ENCODE results near the gene SIPA1L3.

The SIPA1L3 gene

DNA sequence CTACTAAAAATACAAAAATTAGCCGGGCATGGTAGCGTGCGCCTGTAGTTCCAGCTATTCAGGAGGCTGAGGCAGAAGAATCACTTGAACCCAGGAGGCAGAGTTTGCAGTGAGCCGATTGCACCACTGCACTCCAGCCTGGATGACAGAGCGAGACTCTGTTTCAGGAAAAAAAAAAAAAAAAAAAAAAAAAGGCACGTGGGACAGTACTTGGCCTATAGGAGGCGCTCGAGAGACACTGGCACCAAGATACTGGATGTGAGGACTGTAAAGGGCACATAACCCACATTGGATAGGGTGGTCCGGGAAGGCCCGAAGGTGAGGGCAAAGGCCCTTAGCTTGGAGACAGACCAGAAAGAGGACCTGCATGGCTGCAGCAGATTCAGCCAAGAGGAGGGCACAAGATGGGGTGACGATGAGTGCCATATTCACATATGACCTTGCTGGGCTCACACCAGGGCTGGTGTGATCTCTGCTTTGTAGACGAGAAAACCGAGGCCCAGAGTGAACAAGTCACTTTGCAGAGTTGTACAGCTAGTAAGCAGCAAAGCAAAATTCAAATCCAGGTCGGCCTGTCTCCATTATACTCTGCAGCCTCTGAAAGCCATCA lies 227.6 kb downstream of the SIPA1L3 start:
- Histone ChIP-seq H4K20me1 (no peaks in the 10 kb centered on the region), H3K9ac (no peak overlapping the region), H3K4me1 (no peaks in the 10 kb centered on the region), H3K9me3 (no peaks in the 10 kb centered on the region), H3K36me3 (peaks cover 53% of the 10 kb centered on the region), H3K4me2 (no peak overlapping the region), H3K27ac (no peak overlapping the region), H3K4me3 (no peak overlapping the region), H3K27me3 (no peaks in the 10 kb centered on the region)
- TF ChIP-seq Cebpa-rat (IDR thresholded peaks at IDR 0.05): no peak

GRCh38 chr19:38135150-38135998 lies 228.4 kb downstream of the SIPA1L3 start:
- Histone ChIP-seq H3K27me3 (no peaks in the 10 kb centered on the region), H3K4me1 (no peaks in the 10 kb centered on the region), H3K9me3 (no peaks in the 10 kb centered on the region), H4K20me1 (no peaks in the 10 kb centered on the region), H3K4me2 (no peak overlapping the region), H3K4me3 (no peak overlapping the region), H3K36me3 (peaks cover 57% of the 10 kb centered on the region), H3K9ac (no peak overlapping the region), H3K27ac (no peak overlapping the region)
- TF ChIP-seq Cebpa-rat (IDR thresholded peaks at IDR 0.05): no peak

DNA sequence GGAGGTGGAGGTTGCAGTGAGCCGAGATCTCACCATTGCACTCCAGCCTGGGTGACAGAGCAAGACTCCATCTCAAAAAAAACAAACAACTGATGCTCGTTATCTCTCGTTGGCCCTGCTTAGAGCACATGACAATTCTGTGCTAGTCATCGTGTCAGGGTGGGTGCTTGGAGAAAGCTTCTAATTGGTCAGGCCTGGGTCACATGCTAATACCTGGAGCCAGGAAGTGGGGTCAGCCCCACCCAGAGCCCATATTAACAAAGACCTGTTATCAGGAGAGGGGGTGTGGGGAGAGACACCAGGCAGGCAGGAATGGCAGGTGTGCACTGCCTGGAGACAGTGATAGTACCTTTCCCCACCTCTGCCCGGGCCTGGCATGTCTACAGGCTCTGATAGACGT lies 232.1 kb downstream of the SIPA1L3 start:
- Histone ChIP-seq H3K27ac (no peak overlapping the region), H3K4me1 (no peaks in the 10 kb centered on the region), H3K4me2 (no peak overlapping the region), H3K27me3 (no peaks in the 10 kb centered on the region), H4K20me1 (no peaks in the 10 kb centered on the region), H3K9ac (no peak overlapping the region), H3K36me3 (peaks cover 46% of the 10 kb centered on the region), H3K4me3 (no peak overlapping the region), H3K9me3 (no peaks in the 10 kb centered on the region)
- TF ChIP-seq Cebpa-rat (IDR thresholded peaks at IDR 0.05): no peak

DNA sequence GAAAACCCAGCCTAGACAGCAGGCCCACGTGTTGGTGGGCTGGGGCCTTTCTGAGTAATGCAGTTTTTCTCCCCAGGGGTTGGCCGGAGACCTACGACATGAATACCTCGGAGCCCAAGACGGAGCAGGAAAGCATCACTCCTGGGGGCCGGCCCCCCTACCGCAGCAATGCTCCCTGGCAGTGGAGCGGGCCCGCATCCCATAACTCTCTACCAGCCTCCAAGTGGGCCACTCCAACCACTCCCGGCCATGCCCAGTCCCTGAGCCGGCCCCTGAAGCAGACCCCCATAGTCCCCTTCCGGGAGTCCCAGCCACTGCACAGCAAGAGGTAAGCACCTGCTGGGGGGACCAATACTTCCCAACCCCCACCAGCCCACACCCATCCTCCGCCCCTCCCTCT lies 234.1 kb downstream of the SIPA1L3 start:
- Histone ChIP-seq H3K36me3 (peaks cover 53% of the 10 kb centered on the region), H3K27ac (no peak overlapping the region), H3K4me3 (no peak overlapping the region), H3K4me2 (no peak overlapping the region), H4K20me1 (no peaks in the 10 kb centered on the region), H3K9ac (no peak overlapping the region), H3K27me3 (no peaks in the 10 kb centered on the region), H3K4me1 (no peaks in the 10 kb centered on the region), H3K9me3 (no peaks in the 10 kb centered on the region)
- TF ChIP-seq Cebpa-rat (IDR thresholded peaks at IDR 0.05): no peak

DNA sequence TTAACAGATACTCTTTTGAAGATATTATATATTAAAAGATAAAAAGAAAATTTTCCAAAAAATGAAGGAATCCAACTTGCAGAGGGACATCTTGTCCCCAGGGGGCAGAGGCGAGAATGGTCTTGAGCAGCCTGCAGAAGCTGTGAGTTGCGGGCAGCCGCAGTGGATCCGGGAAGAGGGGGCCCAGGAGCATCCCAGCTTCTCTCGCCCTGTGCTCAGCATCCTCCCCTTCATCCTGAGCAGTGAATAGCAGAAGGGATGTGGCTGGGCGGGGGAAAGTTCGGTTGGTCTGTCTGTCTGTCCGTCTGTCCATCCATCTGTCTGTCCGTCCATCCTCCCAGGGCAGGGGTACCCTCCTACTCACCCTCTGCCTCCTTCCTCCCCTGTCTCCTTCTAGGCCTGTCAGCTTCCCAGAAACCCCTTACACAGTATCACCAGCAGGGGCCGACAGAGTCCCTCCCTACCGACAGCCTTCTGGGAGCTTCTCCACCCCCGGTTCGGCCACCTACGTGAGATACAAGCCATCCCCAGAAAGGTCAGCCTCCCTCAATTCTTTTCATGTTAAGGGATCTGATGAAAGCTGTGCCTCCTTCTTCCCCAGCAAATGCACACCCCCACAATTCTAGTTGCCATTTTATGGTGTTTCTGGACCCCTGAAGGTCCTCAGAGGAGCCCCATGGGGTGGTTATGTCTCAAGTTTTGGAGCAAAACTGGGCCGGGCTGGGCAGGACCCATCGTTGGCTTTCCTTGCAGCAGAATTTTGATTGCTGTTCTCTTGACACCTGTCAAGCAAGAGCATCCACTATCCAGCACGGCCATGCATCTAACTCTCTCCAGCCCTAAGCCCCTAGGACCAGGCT lies 235.4 kb downstream of the SIPA1L3 start:
- H3K4me1 ChIP-seq: no peaks in the 10 kb centered on the region
- no peak overlapping the region for H3K4me3 ChIP-seq
- no peak overlapping the region for H3K4me2 ChIP-seq
- H3K27ac ChIP-seq: no peak overlapping the region
- no peaks in the 10 kb centered on the region for H3K9me3 ChIP-seq
- H3K27me3 ChIP-seq: no peaks in the 10 kb centered on the region
- H3K9ac ChIP-seq: no peak overlapping the region
- H4K20me1 ChIP-seq: no peaks in the 10 kb centered on the region
- TF ChIP-seq Cebpa-rat (IDR thresholded peaks at IDR 0.05): no peak
- H3K36me3 ChIP-seq: peaks cover 53% of the 10 kb centered on the region

DNA sequence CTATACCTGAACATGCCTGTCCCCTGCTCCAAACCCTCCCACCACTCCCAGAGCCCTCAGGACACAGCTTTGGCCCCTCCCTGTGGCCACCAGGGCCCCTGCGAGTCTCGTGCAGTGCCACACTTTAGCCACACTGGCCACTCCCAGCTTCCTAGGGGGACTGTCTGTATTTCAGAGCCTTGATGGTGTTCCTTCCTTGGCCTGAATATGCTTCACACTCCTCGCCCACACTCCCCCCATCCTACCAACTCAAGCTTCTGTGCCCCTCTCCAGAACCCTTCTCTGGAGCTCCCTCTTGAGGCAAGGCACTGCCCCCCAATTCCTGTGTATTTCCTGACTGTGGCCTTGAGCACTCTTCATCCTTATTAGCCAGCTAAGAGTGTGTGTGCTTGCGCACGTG lies 236.8 kb downstream of the SIPA1L3 start:
- no peaks in the 10 kb centered on the region for H4K20me1 ChIP-seq
- no peak overlapping the region for H3K9ac ChIP-seq
- H3K4me3 ChIP-seq: no peak overlapping the region
- H3K27ac ChIP-seq: no peak overlapping the region
- TF ChIP-seq Cebpa-rat (IDR thresholded peaks at IDR 0.05): no peak
- no peak overlapping the region for H3K4me2 ChIP-seq
- no peaks in the 10 kb centered on the region for H3K27me3 ChIP-seq
- H3K9me3 ChIP-seq: no peaks in the 10 kb centered on the region
- H3K36me3 ChIP-seq: peaks cover 60% of the 10 kb centered on the region
- no peaks in the 10 kb centered on the region for H3K4me1 ChIP-seq

DNA sequence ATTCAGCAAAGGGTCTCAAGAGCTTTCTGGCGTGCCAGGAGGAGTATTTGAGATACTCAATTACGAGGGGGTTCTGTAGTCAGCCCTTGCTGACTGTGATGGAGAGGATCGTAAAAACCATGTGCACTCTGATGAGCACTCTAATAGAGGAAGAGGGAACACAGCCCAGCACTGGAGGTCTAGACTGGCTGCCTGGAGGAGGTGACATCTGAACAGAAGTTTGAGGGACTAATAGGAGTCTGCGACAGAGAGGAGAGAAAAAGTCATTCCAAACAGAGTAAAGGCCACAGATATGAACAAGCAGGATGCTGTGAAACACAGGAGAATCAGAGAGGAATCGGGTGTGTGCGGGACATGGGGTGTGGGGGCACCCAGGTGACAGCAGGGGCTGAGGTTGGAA lies 237.7 kb downstream of the SIPA1L3 start:
- Histone ChIP-seq H3K27ac (no peak overlapping the region), H3K4me2 (no peak overlapping the region), H3K9ac (no peak overlapping the region), H3K4me3 (no peak overlapping the region), H3K4me1 (no peaks in the 10 kb centered on the region), H3K9me3 (no peaks in the 10 kb centered on the region), H4K20me1 (no peaks in the 10 kb centered on the region), H3K27me3 (no peaks in the 10 kb centered on the region), H3K36me3 (peaks cover 62% of the 10 kb centered on the region)
- no peak for TF ChIP-seq Cebpa-rat (IDR thresholded peaks at IDR 0.05)

GRCh38 chr19:38145623-38146022 lies 238.6 kb downstream of the SIPA1L3 start:
- no peak overlapping the region for H3K27ac ChIP-seq
- H4K20me1 ChIP-seq: no peaks in the 10 kb centered on the region
- no peaks in the 10 kb centered on the region for H3K4me1 ChIP-seq
- TF ChIP-seq Cebpa-rat (IDR thresholded peaks at IDR 0.05): no peak
- H3K4me3 ChIP-seq: no peak overlapping the region
- H3K27me3 ChIP-seq: no peaks in the 10 kb centered on the region
- peaks cover 59% of the 10 kb centered on the region for H3K36me3 ChIP-seq
- H3K4me2 ChIP-seq: no peak overlapping the region
- H3K9ac ChIP-seq: no peak overlapping the region
- H3K9me3 ChIP-seq: no peaks in the 10 kb centered on the region

GRCh38 chr19:38148337-38148736 lies 241.3 kb downstream of the SIPA1L3 start:
- no peak overlapping the region for H3K27ac ChIP-seq

GRCh38 chr19:38149661-38150061 lies 242.7 kb downstream of the SIPA1L3 start:
- Histone ChIP-seq H3K9me3 (no peaks in the 10 kb centered on the region), H3K4me3 (no peak overlapping the region), H3K27me3 (no peaks in the 10 kb centered on the region), H3K4me1 (no peaks in the 10 kb centered on the region), H3K36me3 (peaks cover 77% of the 10 kb centered on the region), H3K4me2 (no peak overlapping the region), H3K27ac (no peak overlapping the region), H3K9ac (no peak overlapping the region), H4K20me1 (no peaks in the 10 kb centered on the region)
- no peak for TF ChIP-seq Cebpa-rat (IDR thresholded peaks at IDR 0.05)

More at GRCh38 chr19:38148337-38148736, 241.3 kb downstream of the SIPA1L3 start:
- no peaks in the 10 kb centered on the region for H3K4me1 ChIP-seq
- no peaks in the 10 kb centered on the region for H4K20me1 ChIP-seq
- H3K4me2 ChIP-seq: no peak overlapping the region
- peaks cover 78% of the 10 kb centered on the region for H3K36me3 ChIP-seq
- H3K9ac ChIP-seq: no peak overlapping the region
- no peak overlapping the region for H3K4me3 ChIP-seq
- no peak for TF ChIP-seq Cebpa-rat (IDR thresholded peaks at IDR 0.05)
- H3K9me3 ChIP-seq: no peaks in the 10 kb centered on the region
- no peaks in the 10 kb centered on the region for H3K27me3 ChIP-seq

Data from BLaER1 (cell line).